Measurements from ENCODE around the gene MYBPC2.

Gene MYBPC2

GRCh38 chr19:50500753-50501151, 68.1 kb downstream of the MYBPC2 start:
- DNase-seq (ENCODE audit: low read depth): no peak

GRCh38 chr19:50501186-50501567, 68.5 kb downstream of the MYBPC2 start:
- no peak for DNase-seq (ENCODE audit: low read depth)

- DNase-seq (ENCODE audit: low read depth): no peak
These were observed 69.1 kb downstream of the MYBPC2 start for GRCh38 chr19:50501568-50502475.

- no peak for DNase-seq (ENCODE audit: low read depth)
These were observed 73.3 kb downstream of the MYBPC2 start for GRCh38 chr19:50505856-50506611.

DNA sequence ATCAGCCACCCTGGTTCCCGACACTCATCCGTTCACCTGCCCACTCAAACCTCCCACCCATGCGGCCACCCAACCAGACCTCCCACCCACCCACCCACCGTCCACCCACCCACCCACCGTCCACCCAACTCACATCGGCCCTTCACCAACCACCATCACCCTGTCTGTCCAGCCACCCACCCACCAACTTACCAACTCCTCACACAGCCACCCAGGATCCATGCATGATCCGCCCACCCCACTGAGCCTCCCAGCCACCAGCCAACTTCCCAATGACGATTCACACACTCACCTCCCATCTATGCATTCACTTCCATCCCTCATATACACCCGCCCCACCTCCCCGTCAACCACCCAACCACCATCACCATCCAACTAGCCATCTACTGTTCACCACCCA, 74.0 kb downstream of the MYBPC2 start:
- DNase-seq (ENCODE audit: low read depth): no peak

GRCh38 chr19:50507376-50507775, 74.7 kb downstream of the MYBPC2 start:
- DNase-seq (ENCODE audit: low read depth): no peak

DNA sequence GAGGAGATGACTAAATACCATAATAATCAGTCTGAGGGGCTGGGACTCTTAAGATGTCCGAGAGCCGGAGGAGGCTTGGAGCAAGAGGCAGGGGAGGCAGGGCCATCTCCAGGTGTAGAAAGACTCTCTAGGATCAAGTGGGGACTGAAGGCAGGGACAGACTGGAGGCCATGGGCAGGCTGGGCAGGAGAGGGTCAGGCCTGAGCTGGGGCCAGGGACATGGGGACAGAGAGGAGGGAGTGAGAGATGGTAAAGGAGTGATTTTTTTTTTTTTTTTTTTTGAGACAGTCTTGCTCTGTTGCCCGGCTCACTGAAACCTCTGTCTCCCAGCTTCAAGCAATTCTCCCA, 76.1 kb downstream of the MYBPC2 start:
- no peak for DNase-seq (ENCODE audit: low read depth)

GRCh38 chr19:50509366-50509765, 76.7 kb downstream of the MYBPC2 start:
- no peak for DNase-seq (ENCODE audit: low read depth)

DNA sequence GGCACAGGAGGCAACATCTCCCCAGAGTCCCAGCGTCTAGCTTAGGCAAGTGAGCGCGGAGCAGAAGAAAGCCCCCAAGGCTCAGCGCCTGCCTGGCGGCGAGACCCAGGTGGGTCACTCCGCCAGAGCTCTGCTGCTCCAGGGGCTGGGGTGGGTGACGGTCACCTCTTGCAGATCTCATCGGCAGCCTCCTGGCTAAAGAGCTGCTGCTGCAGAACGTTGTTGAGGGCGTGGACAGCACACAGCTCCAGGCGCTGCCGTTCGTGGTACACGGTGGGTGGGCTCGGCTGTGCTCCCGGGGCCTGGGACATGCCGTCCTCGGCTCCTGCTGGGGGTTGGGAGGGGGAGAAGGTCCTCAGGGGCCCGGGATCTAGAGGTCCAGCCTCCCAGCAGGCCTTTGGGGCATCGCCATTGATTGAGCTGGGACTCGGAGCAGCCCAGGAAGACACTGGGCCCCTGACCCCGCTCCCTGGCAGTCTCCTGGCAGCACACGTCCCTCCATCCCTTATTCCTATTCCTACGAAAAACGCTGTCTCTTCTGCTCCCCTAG, 77.5 kb downstream of the MYBPC2 start:
- peak; percentile 15 for DNase-seq (ENCODE audit: low read depth)

DNA sequence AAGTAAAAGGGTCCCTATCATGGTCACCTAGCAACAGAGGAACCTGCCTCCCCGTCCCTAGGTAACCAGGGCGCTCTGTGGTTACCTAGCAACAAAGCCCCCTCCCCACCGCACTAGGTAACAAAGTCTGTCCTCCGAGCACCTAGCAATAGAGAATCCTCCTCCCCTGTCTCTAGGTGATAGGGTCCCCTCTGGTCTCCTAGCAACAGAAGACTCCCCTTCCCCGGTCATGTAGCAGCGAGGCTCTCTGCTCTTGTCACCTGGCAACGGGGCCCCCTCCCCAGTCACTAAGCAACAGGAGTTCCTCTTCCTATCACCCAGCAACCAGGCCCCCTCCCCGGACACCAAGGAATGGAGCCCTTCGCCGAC, 78.0 kb downstream of the MYBPC2 start:
- DNase-seq (ENCODE audit: low read depth): peak; percentile 26

DNA sequence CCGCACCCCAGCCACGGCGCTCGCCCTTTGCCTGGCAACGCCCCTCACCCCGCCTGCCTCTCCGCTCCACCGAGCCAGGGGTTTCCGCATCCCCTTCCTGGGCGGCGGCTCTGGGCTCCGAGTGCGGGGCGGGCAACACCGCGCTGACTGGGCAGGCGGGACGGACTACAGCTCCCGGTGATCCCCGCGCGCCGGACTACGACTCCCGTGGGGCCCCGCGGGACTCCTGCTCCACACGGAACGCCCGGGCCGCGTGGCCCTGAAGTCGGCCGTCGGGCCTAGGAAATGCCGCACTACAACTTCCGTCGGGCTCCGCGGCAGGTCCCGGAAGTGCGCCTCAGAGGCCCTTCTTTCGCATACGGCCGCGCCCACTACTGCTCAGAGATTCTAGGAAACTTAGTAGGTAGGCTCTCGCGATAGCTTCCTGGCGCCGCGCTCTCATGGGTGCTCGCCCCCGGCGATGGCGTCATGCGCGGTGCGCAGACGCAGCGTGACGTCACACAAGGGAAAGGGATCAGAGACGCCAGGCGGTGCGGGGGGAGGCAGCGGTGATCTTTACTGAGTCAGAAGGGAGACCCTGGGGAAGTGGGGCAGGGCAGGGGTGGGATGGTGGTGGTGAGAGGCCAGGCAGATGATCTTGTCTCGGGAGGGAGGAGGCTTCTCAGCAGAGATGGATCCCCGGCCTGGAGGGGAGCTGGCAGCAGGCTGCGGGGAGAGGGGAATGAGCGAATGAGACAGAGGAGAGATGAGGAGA, 78.6 kb downstream of the MYBPC2 start, which contains the start of gene JOSD2:
Gene JOSD2 (minus strand): TSS at position 123 of the 754 bp plus-strand sequence. CDS start 760 bp downstream, outside the sequence.
- DNase-seq (ENCODE audit: low read depth): peak; percentile 99

DNA sequence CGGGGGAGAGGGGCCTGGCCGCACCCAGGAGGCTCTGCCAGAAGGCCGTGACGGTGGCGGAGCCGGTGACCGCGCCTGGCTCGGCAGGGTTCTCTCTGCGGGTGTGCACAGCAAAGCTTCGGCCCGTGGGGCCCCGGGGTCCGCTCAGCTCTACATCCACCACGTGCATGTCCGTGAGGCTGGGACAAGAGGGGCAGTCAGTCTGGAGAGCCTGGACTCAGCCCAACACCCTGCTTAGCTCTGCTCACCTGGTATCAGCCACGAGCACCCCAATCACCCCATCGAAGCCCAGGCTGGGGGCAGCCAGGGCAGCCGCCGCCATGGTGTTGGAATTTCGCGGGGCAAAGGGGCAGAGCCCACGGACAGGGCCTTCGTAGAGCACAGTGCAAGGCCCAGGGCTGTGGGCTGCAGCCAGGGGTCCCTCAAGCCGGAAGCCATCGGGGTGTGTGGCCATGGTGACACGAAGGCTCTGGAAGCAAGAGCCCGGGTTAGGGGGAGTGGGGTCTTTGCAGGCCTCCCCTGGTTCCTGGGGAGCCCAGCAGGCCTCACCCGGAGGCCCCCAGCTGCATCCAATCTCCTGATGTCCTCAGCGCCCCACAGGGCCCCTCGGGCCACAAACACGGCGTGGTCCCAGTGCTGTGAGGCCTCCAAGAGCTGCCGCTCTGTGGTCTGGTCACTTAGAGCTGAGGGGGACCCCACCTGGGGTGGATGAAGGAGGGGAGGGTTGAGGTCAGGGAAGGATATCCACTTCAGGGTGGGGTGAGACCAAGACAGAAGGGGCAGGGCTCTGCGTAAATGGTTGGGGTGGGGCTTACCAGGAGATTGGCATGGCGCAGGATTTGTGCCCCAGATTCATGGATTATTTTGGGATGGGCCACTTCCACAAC, 79.7 kb downstream of the MYBPC2 start:
- DNase-seq (ENCODE audit: low read depth): no peak

DNA sequence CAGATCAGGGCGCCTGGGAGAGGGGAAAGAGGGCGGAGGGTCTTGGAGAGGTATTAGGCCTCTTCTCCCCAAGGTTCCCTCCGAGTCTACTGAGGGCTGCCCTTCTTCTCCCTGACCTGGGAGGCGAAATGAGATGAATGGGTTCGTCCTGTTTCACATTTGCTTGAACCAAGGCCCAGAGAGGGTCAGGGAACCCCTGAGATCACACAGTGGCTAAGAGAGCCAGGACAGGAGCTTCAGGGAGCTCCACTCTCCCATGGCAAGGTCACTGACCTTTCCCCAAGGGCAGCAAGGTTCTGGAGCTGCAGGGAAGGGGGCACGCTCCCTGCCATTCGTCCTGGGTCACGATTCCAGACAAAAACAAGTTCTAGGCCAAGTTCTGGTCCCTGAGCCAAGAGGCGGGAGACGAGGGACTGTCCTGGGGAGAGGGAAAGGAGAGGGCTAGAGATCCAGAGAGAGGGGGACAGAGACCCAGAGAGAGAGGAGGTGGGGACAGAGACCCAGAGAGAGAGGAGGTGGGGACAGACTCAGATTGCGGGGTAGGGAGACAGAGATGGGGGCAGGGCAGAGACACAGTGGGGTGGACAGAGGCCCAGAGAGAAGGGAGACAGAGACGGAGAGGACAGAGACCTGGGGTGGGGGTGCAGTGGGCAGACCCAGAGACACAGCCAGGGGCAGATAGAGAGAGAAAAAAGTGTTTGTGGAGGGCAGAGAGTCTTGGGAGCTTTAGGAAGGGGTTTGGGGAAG, 80.5 kb downstream of the MYBPC2 start:
- DNase-seq (ENCODE audit: low read depth): no peak

GRCh38 chr19:50513746-50514345, 81.2 kb downstream of the MYBPC2 start, which contains the start of gene ASPDH:
ASPDH (minus strand) TSS chr19:50513913; CDS start chr19:50513823, 90 bp downstream.
- no peak for DNase-seq (ENCODE audit: low read depth)

DNA sequence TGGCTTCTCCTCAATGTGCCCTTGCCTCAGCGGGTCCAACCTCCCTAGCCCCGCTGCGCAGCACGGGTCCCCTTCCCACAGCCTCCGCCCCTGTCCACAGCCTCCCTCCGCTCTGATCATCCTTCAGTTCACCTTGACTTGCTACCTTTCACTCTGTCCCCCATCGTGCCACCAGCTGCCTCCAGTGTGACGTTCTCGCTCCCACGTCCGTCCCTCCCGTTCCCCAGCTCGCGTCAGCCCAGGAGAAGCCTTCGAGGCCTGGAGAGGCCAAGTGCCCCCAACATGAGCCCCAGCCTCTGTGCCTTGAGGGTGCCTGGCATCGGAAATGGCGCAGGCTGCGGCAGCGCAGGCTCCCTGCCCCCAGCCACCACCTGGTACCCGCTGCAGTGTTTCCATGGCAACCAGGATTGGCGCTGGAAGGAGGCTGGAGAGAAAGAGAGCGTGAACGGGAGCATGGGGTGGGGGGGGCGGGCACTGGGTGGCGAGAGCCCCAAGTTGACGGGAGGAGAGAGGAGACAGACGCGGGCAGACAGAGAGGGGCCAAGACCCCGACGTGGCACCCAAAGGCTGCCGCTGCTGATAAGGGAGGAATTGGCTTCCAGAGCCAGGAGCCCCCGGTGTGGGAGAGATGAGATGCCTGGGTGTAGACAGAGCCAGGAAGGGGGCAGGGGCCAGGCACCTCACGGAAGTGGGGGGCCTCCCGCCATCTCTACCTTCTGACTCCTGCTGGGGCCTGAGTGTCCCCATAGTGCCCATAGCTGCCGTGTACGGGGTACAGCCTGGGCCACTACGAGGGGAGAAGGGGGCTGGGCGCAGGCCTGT, 81.9 kb downstream of the MYBPC2 start:
- no peak for DNase-seq (ENCODE audit: low read depth)

DNA sequence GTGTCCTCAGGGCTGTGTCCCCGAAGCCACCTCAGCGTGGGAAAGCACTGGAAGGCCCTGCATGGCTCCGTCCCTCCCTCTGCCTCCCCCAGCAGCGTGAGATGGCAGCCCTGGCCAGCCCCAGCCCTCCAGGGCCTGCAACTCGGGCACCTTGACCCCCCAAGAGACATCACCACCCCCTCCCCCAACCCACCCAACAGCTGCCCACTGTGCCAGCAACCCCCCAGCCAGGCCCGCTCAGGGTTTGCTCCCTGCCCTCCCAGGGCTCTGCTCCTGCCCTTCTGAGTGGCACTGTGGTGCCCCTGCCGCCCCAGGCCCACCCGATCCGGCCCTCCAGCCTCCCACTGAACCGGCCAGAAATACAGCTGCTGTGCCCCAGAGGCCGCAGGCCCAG, 82.5 kb downstream of the MYBPC2 start:
- DNase-seq (ENCODE audit: low read depth): no peak

Data from amniotic epithelial cell (primary cell).